Measurements from ENCODE around the gene ELOVL3.

The ELOVL3 gene

GRCh38 chr10:102231357-102232318, 5.5 kb downstream of the ELOVL3 start:
- Histone ChIP-seq H3K4me1 (no peaks in the 10 kb centered on the region), H3K9me3 (no peaks in the 10 kb centered on the region), H3K27me3 (peaks cover 30% of the 10 kb centered on the region), H3K36me3 (no peaks in the 10 kb centered on the region), H3K4me3 (ENCODE audit: low read depth, low read length) (no peak overlapping the region; the same call in 1 of the 2 replicates)
- TF ChIP-seq CTCF (IDR thresholded peaks at IDR 0.05; ENCODE audit: low read depth, low read length): peak; percentile 60
- DNase-seq: peak; percentile 63

GRCh38 chr10:102233997-102234396, 7.9 kb downstream of the ELOVL3 start:
- DNase-seq: no peak
- Histone ChIP-seq H3K27me3 (peaks cover 22% of the 10 kb centered on the region), H3K36me3 (no peaks in the 10 kb centered on the region), H3K9me3 (no peaks in the 10 kb centered on the region), H3K4me1 (no peaks in the 10 kb centered on the region), H3K4me3 (ENCODE audit: low read depth, low read length) (no peak overlapping the region)
- TF ChIP-seq CTCF (IDR thresholded peaks at IDR 0.05; ENCODE audit: low read depth, low read length): no peak

GRCh38 chr10:102234888-102235597, 8.9 kb downstream of the ELOVL3 start:
- peaks cover 19% of the 10 kb centered on the region for H3K27me3 ChIP-seq
- no peaks in the 10 kb centered on the region for H3K9me3 ChIP-seq
- no peak for DNase-seq
- TF ChIP-seq CTCF (IDR thresholded peaks at IDR 0.05; ENCODE audit: low read depth, low read length): no peak
- no peaks in the 10 kb centered on the region for H3K36me3 ChIP-seq
- no peak overlapping the region for H3K4me3 ChIP-seq (ENCODE audit: low read depth, low read length)
- no peaks in the 10 kb centered on the region for H3K4me1 ChIP-seq

GRCh38 chr10:102235598-102235920, 9.5 kb downstream of the ELOVL3 start:
- Histone ChIP-seq H3K9me3 (no peaks in the 10 kb centered on the region), H3K27me3 (peaks cover 14% of the 10 kb centered on the region), H3K36me3 (no peaks in the 10 kb centered on the region), H3K4me3 (ENCODE audit: low read depth, low read length) (no peak overlapping the region), H3K4me1 (no peaks in the 10 kb centered on the region)
- no peak for TF ChIP-seq CTCF (IDR thresholded peaks at IDR 0.05; ENCODE audit: low read depth, low read length)
- DNase-seq: no peak

- Histone ChIP-seq H3K27me3 (peaks cover 9% of the 10 kb centered on the region), H3K4me3 (ENCODE audit: low read depth, low read length) (no peak overlapping the region), H3K36me3 (no peaks in the 10 kb centered on the region), H3K4me1 (0 out of 2 replicates have a peak, but pooled peaks cover 1% of the 10 kb centered on the region), H3K9me3 (no peaks in the 10 kb centered on the region)
- no peak for DNase-seq
- TF ChIP-seq CTCF (IDR thresholded peaks at IDR 0.05; ENCODE audit: low read depth, low read length): no peak
These were observed 9.9 kb downstream of the ELOVL3 start for GRCh38 chr10:102236006-102236405.
